Activated CD4-positive, alpha-beta T cell treated with anti-CD3 and anti-CD28 coated beads, Interleukin-2, amount 50 U/mL, for 24 hours (primary cell): Measurements from ENCODE around the gene SDC1.

Source experiments
- DNase-seq, 2 donors: peaks; one replicate each; pipeline ENCODE4 v3.0.0-alpha.2; 2020; ENCODE audit warnings: low read depth in 1 of 2, low spot score in 1 of 2

The SDC1 gene

GRCh38 chr2:20215183-20216040, 9.5 kb downstream of the SDC1 start:
- DNase-seq = no peak

GRCh38 chr2:20214566-20215182, 10.3 kb downstream of the SDC1 start:
- no peak for DNase-seq

DNA sequence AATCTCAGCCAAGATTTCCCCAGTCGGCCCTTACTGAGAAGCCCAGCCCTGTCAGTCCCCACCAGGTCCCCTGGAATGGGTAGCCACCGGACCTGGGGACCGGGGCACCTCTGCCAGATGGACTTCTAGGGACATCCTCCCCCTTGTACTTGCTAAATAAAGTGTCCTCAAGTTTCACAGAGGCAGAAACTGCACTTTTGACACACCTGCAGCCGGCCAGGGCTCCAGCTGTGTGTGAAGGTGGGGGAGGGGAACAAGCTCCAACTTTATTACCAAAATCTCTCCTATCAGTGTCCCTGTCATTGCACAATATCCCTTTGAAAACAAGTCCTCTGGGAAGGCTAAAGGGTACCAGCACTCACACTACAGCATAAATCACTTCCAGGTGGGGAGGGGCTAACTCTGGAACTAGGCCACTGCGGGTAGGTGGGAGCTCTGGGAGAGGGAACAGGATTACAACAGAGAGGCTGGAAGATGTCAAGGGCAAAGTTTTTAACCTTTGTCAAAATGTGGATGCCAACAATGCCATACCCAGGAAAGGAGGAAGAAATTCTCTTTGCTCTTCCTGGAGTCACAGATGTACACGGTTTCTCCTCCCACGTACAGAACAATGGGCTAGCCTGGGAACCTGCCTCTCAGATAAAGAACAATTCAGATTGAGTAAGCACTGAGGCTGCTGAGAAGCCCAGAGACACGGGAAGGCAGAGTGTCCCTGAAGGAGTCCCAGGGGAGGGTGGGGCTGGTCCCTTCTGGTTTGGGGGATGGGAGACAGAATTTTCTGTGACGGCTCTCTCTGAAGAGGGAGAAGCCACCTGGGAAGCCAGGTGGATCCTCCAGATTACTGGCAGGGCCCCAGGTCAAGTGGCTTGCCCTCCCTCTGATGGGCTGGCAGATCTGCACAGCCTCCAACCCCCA, 11.0 kb downstream of the SDC1 start:
- DNase-seq = no peak

DNA sequence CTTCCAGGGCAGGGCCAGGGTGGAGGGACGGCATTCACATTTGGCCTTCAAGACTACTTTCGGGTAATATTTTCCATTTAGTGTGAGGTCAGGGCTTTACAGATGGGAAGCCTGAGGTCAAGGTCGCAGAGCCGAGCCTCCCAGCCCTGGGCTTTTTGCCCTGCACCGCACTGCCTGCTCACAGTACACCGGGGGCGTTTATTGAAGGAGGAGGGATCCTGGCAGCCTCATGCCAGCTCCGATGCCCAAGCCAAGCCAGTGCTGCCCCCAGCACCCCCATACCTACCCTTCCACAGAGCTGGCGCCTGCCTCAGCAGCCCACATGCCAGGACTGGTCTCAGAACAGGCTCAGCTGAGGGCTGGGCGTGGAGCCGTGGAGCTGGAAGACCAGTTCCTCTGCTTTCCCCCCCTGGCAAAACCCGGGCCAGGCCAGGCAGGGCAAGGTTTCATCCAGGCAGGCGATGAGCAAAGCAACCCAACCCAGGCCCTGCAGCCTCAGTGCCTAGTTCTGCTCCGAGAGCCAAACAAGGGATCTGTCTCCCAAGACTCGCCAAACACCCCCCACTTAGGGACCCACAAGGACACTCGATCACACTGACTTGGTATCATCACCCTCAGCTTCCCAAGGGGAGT, 11.9 kb downstream of the SDC1 start:
- DNase-seq = no peak

DNA sequence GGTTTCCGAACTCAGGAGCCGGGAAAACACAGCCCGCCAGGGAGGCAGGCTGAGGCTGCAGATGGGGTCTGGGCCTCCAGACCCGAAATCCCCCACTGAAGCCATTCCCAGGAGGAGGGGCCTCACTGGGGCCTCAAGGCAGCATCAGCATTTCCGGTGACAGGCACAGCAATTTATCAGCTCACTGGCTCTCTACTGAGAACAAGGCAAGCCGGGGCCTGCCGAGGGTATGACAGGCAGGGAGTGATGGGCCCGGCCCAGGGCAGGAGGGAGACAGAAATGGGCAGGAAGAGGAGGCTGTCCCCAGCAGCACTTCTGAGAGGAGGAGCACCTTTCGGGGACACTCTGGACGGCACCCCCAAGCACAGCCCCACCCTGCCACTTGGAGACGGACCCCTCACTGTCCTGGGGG, 12.5 kb downstream of the SDC1 start:
- DNase-seq = no peak

DNA sequence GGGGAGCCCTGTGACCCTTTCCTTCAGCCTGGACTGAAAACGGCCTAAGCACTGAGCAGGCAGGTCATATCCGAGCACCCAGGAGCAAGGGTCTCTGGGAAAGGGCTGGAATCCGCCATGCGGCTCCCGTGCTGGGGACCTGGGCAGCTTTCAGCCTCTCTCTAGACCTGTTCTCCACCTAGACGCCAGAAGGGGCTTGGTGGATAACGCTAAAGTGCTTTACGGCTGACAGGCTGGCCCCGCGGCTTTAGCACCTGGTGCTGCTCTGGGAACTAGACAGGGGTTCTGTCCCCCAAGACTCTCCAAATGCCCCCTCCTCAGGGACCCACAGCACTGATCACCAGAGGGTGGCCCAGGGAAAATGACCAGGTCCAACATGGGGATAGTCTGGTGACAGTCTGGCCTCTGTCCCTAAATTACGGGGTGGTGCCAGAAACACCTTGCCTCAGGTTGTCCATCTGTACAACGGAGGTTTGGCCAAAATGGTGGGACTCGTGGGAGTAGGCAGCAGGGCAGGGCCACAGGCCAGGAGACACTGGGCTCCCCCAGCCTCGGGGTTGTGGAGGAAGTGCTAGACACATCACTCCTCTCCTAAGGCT, 13.0 kb downstream of the SDC1 start:
- no peak for DNase-seq

DNA sequence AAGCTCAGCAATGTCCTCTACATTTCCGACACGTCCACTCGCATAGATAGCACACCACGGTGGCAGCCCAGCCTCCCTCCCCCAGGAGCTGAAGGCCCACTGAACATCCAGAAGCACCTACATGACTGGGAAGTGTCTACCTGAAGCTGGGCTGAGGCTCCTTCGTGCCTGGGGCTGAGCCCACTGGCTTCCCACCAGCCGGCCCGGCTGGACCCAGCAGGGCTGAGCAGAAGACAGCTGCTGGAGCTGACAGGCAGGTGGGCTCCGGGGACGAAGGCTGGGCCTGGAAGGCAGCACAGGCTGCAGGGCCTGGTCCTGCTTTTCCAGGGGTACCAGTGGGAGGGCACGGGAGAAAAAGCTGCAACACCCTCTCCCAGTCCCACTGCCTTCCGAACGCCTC, 13.5 kb downstream of the SDC1 start:
- no peak for DNase-seq

- no peak for DNase-seq
Observed at GRCh38 chr2:20210462-20210861, 14.5 kb downstream of the SDC1 start.

DNA sequence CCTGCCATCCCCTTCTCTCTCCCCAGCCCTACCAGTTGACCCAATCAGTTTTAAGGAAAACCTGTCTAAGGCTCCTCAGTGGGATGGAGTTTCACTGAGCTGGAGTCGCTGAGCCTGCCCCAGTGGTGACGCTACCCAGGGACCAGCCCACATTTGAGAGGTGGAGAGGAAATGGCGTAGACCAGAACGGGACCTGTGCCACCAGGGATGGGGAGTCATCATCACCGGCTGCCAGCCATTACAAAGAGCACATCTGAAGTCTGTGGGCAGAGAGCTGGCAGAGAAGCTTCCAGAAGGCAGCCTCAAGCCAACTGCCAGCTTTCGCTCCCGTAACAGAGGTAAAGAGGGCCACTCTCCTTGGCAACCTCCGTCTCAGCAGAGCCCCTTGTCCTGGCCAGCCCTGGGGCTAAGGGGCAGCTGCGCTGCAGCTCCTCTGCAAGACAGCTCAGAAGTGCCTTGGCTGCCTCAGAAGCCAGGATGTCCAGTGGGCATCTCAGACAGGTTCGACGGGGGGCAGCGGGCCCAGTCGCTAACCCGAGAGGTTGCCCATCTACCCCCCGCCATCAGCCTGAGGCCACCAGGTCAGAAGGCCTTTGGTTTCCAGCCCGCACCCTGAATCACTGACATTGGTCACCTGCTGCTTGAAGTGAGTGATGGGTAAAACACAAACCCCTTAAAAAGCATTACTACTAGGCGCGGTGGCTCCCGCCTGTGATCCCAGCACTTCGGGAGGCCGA, 15.4 kb downstream of the SDC1 start:
- no peak for DNase-seq

GRCh38 chr2:20208476-20208859, 16.5 kb downstream of the SDC1 start:
- no peak for DNase-seq

GRCh38 chr2:20207051-20207450, 17.9 kb downstream of the SDC1 start:
- DNase-seq = no peak

DNA sequence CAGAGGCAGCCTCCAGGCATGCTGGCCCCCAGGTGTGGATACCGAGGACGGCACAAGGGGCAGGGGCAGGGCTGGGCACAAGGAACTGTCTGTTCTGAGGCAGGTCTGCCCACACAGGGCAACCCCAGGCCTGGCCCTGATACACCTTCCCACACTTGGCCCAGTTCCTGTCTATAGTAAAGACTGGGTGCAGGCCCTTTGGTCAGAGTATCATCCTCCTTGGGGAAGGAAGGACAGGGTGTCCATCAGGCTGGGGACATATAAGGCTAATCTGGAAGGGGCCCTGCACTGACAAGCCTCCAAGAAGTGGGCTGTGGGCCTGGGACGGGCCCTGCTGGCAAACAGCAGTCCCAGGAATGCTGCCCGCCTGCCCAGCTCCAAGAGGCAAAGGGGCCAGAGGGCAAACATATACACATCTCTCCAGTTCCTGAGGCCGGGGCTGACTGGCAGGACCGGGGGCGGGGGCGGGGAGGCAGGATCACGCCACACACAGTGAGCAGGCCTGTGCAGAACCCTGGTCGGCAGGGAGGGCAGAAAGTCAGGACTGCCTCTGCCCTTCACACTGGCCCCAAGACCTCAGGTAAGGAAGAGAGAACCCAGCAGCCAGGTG, 18.9 kb downstream of the SDC1 start:
- no peak for DNase-seq

- DNase-seq = no peak
Observed at GRCh38 chr2:20205069-20205468, 19.9 kb downstream of the SDC1 start.

DNA sequence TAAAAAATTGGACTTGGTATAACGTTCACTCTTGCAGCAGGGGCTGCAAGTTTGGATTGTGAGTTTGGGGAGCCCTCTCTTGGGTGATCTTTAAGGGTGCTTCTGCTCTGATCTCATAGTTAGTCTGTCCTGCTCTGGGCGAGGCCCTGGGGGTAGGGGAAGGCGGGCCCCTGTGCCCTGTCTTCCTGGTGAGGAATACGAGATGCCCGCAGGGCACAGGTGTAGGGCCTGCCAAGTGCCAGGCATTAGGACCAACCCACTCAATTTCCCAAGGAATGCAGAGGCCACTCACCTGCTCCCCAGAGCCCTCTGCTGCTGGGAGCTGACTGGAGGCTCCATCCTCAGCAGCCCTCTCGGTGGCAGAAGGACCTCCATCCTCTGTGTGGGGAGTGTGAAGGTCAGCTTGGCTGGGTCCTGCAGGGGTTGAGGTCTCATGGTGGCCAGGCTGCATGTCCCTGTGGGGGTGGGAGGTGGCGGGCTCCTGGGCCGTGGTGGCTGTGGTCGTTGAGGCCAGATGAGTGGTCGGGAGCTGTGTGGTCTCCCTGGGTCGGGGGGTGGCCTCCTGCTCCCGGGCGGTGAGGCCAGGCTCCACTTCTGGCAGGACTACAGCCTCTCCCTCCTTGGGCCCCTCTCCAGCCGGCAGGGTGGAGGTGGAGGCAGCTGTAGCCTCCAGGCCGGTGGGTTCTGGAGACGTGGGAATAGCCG, 21.3 kb downstream of the SDC1 start:
- DNase-seq = no peak

- no peak for DNase-seq
Observed at GRCh38 chr2:20203072-20203471, 21.9 kb downstream of the SDC1 start.

- DNase-seq = no peak
Observed at GRCh38 chr2:20201671-20202070, 23.3 kb downstream of the SDC1 start.

DNA sequence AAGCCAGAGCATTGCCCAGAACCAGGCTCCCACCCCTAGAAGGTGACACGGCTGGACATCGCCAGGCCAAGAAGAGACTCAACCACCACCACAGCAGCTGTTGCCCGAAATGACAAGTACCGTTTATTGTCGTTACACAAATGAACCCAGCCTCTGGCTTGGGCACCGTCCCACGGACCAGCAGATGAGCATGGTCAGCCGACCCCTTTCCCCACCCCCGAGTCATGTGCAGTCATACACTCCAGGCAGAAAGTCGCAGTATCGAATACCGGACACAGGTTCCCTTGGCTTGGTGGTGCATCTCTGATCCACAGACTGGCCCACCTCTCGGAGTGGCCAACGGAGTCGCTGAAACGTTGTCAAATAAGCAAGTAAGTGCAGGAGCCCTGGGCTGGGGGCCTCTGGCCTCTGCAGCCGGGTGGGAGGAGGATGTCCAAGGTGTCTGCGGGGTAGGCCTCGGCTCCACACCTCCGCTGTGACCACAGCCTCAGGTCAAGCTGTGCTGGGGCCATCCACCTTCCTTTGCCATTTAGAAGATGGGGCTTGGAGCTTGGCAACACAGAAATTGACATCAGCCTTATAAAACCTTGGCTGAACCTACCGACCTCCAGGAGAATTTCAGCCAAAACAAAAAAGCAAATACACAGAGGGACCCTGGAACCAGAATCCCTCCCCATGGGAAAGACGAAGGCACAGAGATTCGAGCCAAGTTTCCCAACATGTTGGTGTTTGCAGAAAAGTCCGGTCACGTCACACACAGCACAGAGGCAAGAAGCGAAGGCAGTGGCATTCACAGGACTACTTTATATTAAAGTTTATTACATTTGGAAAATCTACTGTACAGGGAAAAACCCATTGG, 24.0 kb downstream of the SDC1 start:
- no peak for DNase-seq

DNA sequence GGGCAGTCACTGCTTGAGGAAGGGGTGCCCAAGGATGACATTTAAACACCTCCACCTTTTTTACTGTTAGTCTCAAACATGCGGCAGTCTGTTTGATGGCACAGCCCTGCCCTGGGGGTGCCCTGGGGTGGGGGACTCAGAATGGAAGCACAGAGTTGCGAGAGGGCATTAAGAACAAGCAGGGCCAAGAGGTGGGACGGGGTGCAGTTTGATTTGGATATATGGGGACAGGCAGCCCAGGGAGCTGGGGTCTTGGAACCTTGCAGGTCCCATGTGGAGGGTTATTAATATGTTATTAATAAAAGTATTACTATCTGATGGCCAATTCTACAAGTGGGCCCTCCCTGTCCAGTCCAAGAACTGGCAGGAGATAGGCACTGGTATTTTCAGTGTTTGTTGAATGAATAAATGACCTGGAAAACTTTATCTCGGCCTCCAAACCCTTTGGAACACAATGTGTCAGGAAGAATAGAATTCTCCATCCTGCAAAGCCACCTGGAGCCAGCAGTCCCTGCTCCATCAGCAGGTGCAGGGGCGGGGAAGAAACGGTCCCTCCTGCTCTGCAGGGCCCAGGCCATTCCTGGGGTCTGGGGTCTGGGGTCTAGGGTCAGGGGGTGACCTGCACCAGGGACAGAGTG, 25.2 kb downstream of the SDC1 start:
- DNase-seq = no peak
